GM12873 (cell line): ENCODE measurements around the gene ZNF398.

ENCODE experiments used
- TF ChIP-seq, protein P1 (sequence below): IDR thresholded peaks from 2 replicates; pipeline ENCODE4 v1.5.1; 2012; ENCODE audit warnings: low read depth, mild to moderate bottlenecking, moderate library complexity, low read length, control low read depth; ENCODE audit not compliant: insufficient read depth; ENCODE audit errors: missing control alignments

The ZNF398 gene

DNA sequence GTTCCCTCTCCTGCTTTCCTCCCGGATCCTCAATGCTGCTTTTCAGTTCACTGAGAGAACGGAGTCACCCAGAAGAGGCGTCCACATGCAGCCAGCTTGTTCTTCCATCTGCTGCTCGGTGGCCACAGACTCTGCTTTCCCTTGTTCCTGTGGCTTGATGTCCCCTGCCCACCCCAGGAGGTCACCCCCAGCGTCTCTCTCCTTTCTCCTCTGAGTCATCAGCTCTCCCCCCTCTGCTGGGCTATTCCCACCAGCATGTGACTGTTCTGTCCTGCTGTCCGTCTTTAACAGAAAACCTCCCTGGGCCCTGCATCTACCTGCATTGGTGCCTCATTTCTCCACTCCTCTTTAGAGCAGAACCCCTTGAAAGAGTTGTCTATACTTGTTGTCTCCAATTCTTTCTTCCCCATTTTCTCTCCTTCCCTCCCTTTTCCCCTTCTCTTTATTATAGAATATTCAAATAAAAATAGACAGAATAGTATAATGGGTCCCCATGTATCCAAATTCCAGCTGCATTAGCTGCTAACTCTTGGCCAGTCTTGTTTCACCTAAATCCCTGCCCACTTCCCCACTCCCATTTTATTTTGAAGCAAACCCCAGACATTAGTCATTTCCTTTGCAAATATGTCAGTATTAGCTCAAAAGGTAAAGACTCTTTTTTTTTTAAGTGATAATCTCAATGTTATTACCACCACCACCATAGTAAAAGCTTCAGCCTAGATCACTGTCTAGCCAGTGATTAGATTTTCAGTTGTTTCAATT, 52.2 kb downstream of the ZNF398 start:
- TF ChIP-seq, protein P1, sequence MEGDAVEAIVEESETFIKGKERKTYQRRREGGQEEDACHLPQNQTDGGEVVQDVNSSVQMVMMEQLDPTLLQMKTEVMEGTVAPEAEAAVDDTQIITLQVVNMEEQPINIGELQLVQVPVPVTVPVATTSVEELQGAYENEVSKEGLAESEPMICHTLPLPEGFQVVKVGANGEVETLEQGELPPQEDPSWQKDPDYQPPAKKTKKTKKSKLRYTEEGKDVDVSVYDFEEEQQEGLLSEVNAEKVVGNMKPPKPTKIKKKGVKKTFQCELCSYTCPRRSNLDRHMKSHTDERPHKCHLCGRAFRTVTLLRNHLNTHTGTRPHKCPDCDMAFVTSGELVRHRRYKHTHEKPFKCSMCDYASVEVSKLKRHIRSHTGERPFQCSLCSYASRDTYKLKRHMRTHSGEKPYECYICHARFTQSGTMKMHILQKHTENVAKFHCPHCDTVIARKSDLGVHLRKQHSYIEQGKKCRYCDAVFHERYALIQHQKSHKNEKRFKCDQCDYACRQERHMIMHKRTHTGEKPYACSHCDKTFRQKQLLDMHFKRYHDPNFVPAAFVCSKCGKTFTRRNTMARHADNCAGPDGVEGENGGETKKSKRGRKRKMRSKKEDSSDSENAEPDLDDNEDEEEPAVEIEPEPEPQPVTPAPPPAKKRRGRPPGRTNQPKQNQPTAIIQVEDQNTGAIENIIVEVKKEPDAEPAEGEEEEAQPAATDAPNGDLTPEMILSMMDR = no peak

DNA sequence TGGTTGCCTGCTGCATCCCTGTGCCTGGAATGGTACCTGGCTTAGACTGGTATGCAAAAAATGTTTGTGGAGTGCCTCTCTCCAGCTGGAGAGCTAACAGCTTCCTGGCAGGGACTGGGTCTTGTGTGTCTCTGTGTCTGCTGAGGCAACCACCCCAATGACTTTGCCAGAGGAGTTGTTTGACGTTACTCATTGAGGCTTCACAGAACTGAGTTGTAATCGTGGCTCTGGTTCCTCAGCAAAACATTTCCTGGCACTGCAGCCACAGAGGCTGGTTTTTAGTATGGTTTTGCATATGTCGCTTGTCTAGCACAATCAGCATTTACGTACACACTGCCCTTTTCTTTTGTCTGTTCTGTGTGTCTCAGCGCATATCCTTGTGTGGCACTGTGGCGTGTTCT, 55.6 kb downstream of the ZNF398 start:
- TF ChIP-seq, protein P1 = no peak

DNA sequence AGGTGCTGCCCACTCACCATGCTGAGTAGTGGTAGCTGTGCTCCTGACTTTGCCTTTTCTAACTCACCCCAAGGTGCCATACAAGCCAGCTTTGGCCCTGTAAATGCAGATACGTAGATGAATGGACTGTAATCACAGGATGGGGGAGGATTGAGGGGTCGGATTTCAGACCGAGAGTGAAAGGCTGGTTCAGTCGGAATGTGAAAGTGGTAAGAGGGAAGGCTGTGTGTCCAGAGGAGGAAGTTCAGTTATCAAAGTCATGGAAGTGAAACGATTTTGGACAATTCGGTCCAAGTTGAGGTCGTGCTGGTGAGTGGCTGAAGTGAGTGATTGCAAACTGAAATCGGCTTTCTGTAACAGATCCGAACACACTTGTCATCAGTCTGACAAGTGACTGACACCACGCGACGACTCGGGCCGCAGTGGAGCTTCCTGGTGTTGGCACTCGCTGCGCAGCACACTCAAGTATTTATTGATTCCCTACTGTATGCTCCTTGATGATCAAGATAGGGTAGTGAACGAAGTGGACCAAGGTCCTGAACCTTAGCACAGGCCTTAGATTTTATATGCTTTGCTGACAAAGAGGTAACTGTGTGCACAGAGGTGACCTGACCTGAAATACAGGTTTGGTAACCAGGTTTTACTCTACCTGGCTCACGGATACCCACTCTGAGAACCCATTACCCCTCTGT, 58.6 kb downstream of the ZNF398 start:
- TF ChIP-seq, protein P1 = no peak

DNA sequence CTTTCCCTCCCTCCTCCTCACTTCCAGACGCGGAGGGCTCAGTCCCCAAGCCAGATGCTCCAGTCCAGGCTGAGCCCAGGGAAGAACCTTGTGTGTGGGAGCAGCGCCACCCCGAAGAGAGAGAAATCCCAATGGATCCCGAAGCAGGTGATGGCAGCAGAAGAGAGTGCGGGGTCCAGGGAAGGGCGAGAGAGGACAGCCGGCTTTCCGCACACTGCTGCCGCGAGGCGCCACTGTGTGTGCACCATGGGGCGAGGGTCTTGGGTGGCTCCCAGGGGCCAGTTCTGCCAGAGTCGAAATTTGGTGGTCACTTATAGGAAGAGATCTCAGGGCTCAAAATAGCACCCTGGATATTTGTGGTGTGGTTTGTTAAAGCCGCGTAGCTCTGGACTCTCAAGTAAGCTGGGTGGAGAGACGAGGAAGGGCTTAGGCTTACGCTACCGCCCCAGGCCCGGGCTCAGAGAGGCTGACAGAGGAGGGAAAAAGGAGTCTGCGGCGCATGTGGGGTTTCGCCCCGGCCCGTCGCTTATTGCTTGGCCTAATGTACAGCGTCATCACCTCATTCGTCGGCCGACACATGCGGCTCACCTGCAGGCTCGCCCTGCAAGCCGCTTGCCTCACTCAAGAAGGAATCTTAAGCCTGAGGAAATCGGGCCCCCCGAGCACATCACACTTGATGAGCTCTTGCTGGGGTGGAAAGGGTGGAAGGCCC, 60.2 kb downstream of the ZNF398 start:
- TF ChIP-seq, protein P1 = no peak

DNA sequence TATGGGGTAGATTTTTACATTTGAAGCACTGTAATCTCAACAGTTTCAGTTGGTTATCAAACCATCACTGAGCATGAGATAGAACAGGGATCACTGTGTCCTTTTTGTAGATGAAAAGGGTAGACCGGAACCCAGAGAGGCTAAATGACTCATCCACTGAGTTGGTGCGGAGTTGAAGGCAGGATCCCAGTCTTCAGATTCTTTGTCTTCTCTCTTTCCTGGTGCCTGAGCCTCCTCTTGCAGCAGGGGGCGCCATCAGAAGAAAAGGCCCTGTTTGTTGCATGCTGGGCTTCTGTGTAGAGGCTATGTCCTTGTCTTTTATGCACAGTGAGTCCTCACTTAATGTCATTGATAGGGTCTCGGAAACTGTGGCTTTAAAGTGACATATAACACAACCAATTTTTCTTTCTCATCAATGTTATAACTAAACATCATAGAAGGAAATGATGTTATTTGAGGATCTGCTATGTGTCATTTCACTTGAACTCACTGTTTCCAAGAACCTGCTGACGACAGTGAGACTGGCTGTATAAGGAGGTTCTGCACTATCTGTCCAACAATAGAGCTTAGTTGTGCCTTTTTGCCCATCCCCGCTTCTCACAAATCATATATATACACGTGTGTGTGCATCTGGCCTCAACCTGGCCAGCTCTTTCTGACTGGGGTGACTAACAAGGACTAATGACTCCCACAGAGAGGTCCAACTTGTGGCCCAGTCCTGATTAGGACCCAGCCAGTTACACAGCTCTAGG, 62.4 kb downstream of the ZNF398 start:
- TF ChIP-seq, protein P1 = peak; percentile 83

DNA sequence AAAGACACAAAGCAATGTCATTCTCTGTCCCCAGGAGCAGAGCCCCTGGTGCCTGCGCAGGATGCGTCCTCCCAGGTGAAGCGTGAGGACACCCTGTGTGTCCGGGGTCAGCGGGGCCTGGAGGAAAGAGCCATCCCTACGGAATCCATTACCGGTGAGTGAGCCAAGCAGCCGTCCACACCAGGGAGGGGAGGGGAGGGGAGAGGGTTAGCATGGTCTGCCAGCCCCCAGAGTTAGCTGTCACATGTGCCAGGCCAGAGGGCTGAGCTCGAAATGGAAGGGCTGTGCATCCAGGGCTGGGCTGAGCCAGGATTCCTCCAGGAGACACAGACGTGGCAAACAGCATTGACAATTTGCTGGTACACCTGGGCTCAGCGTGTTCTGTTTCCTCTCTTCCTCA, 63.3 kb downstream of the ZNF398 start:
- TF ChIP-seq, protein P1 = no peak
